ENCODE data around the gene EFNA1. TPM values are rescaled to one million over a fixed set of nuclear protein-coding genes. Genes with fewer than 3 reads are reported as not detected.

The EFNA1 gene
- total RNA-seq, 1 experiment from 2014 or later: 6.5 TPM

GRCh38 chr1:155166051-155166470 lies 38.4 kb downstream of the EFNA1 start:
- Mint-ChIP-seq H3K4me3 (peak overlapping the region; percentile 73), H3K36me3 (peaks cover 16% of the 10 kb centered on the region), H3K9me3 (peaks cover 4% of the 10 kb centered on the region), H3K4me1 (peaks cover 17% of the 10 kb centered on the region), H3K27ac (peak overlapping the region; percentile 94), H3K27me3 (ENCODE audit: low read depth) (no peaks in the 10 kb centered on the region; the same call in 1 of the 2 replicates)
- 0 out of 2 replicates have a peak, but pooled peaks have one; percentile 14 for TF ChIP-seq TEAD4 (CRISPR knock-in tag; IDR thresholded peaks at IDR 0.05)
- no peak for TF ChIP-seq CTCF (IDR thresholded peaks at IDR 0.05)
- peak; percentile 23 for ATAC-seq
- DNase-seq (ENCODE audit: low spot score): peak; percentile 51
- ChIA-PET POLR2A (interaction anchor here (0.9 to 1.6 kb wide), 4 partner anchors 30 to 74 kb away, joined by 3 read pairs; partner anchors contain the start of gene SLC50A1), CTCF (interaction anchor here (0.7 to 12.2 kb wide), 25 partner anchors 9 to 210 kb away, joined by 3 to 605 read pairs (median 25); partner anchors contain the start of genes ADAM15, DPM3, EFNA1 and EFNA4)

- Mint-ChIP-seq H3K36me3 (peaks cover 16% of the 10 kb centered on the region), H3K9me3 (peaks cover 4% of the 10 kb centered on the region), H3K27ac (peak overlapping the region; percentile 94), H3K4me3 (peak overlapping the region; percentile 89), H3K4me1 (peaks cover 17% of the 10 kb centered on the region), H3K27me3 (ENCODE audit: low read depth) (no peaks in the 10 kb centered on the region; the same call in 1 of the 2 replicates)
- ChIA-PET POLR2A (interaction anchor here (1.0 to 1.6 kb wide), 6 partner anchors 29 to 102 kb away, joined by 3 to 4 read pairs (median 3); partner anchors contain the start of gene SLC50A1), CTCF (interaction anchor here (0.6 to 12.2 kb wide), 52 partner anchors 9 to 607 kb away, joined by 3 to 605 read pairs (median 8); partner anchors contain the start of genes ADAM15, CKS1B, DPM3 and EFNA1)
- peak; percentile 82 for DNase-seq (ENCODE audit: low spot score)
- peak; percentile 29 for ATAC-seq
- TF ChIP-seq GRHL2 (CRISPR knock-in tag; IDR thresholded peaks at IDR 0.05; ENCODE audit: insufficient replicate concordance, severe bottlenecking) (no peak), USF1 (CRISPR knock-in tag; IDR thresholded peaks at IDR 0.05) (peak; percentile 39; the same call in 1 of the 2 replicates), ETV6 (CRISPR knock-in tag; IDR thresholded peaks at IDR 0.05) (no peak), ZNF512 (CRISPR knock-in tag; IDR thresholded peaks at IDR 0.05; ENCODE audit: borderline replicate concordance) (no peak), PRDM15 (CRISPR knock-in tag; IDR thresholded peaks at IDR 0.05) (0 out of 2 replicates have a peak, but pooled peaks have one; percentile 39), ESRRA (CRISPR knock-in tag; IDR thresholded peaks at IDR 0.05; ENCODE audit: borderline replicate concordance) (no peak), MLX (CRISPR knock-in tag; IDR thresholded peaks at IDR 0.05) (no peak), ZNF396 (CRISPR knock-in tag; IDR thresholded peaks at IDR 0.05; ENCODE audit: borderline replicate concordance) (no peak), JAZF1 (CRISPR knock-in tag; IDR thresholded peaks at IDR 0.05) (no peak), ZSCAN18 (CRISPR knock-in tag; IDR thresholded peaks at IDR 0.05) (no peak), HMGA2 (CRISPR knock-in tag; IDR thresholded peaks at IDR 0.05) (no peak), USF2 (CRISPR knock-in tag; IDR thresholded peaks at IDR 0.05) (peak; percentile 58), KAT7 (CRISPR knock-in tag; IDR thresholded peaks at IDR 0.05; ENCODE audit: borderline replicate concordance) (no peak), ELF4 (CRISPR knock-in tag; IDR thresholded peaks at IDR 0.05; ENCODE audit: low read depth) (no peak), ZNF671 (CRISPR knock-in tag; IDR thresholded peaks at IDR 0.05) (no peak), RELA (CRISPR knock-in tag; IDR thresholded peaks at IDR 0.05; ENCODE audit: borderline replicate concordance) (no peak), NR2C2 (CRISPR knock-in tag; IDR thresholded peaks at IDR 0.05) (no peak), FOXP1 (CRISPR knock-in tag; IDR thresholded peaks at IDR 0.05; ENCODE audit: borderline replicate concordance) (peak; percentile 81; the same call in 1 of the 2 replicates), MAX (CRISPR knock-in tag; IDR thresholded peaks at IDR 0.05) (peak; percentile 74; the same call in 1 of the 2 replicates)
These were observed 38.9 kb downstream of the EFNA1 start for GRCh38 chr1:155166471-155167165.

Measured in WTC11 (cell line).